NB4 (cell line): ENCODE measurements around the gene LMO2.

Source experiments
- DNase-seq: peaks from one replicate; pipeline ENCODE4 v3.0.0; 2010; ENCODE audit warnings: low read depth
- H3K4me3 ChIP-seq: one replicate; pipeline ENCODE4 v1.5.1; 2011; ENCODE audit warnings: mild to moderate bottlenecking, low read depth, low read length, moderate library complexity
- CTCF ChIP-seq: IDR thresholded peaks from one replicate; pipeline ENCODE4 v1.5.1; 2012; ENCODE audit warnings: low read depth, low read length
- MAX ChIP-seq: IDR thresholded peaks from 2 replicates; pipeline ENCODE4 v1.6.1; 2011; ENCODE audit warnings: low read depth, low read length
- MYC ChIP-seq: IDR thresholded peaks from 2 replicates; pipeline ENCODE4 v1.6.1; 2011; ENCODE audit warnings: low read depth, low read length
- POLR2A ChIP-seq: IDR thresholded peaks from 2 replicates; pipeline ENCODE4 v1.6.1; 2011; ENCODE audit warnings: mild to moderate bottlenecking; ENCODE audit not compliant: insufficient read length; ENCODE audit errors: extremely low read depth

The LMO2 gene

DNA sequence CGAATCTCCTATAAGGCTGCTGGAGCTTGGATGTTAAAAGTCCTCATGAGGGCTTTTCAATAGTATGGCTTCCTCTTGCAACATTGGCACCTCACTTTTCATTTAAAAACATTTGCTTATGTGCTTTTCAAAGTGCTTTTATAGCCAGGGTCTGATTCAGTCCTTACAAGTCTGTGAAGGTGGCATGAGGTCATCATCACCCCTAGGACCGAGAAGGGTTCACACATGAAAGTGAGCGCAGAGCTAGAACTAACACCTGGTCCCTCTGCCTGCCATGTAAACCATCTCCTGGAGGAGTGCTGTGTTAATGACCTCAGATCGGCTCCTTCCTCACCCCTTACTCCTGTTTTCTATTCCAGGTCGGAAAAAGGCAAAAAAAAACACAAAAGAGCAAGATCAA lies 12.2 kb upstream of the LMO2 start:
- no peak overlapping the region for H3K4me3 ChIP-seq
- TF ChIP-seq MYC, result no peak
- no peak for DNase-seq

- DNase-seq, result no peak
- TF ChIP-seq MAX (no peak), POLR2A (no peak), CTCF (no peak), MYC (no peak)
- no peak overlapping the region for H3K4me3 ChIP-seq
Observed at GRCh38 chr11:33900159-33900840, 8.4 kb upstream of the LMO2 start.

- TF ChIP-seq CTCF (no peak), MYC (no peak), POLR2A (no peak), MAX (no peak)
- no peak overlapping the region for H3K4me3 ChIP-seq
- no peak for DNase-seq
Observed at GRCh38 chr11:33899400-33900037, 7.6 kb upstream of the LMO2 start.

DNA sequence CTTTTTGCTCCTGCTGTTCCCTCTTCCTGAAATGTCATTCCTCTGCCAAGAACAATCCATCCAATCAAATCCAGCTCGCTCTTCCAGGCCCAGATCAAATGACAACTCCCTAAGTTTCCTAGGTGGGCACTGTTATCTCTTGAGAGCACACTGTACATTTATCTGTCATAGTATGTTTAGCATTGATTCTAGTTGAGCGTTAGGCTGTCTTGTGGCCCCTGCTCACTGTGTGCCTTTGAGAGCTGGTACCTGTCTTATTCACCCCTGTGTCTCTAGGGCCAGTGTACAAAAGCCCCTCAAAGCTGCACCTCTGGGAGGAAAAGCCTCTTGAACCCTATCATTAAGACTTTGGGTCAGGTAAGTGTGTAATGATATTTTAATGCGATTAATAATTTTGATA lies 7.1 kb upstream of the LMO2 start:
- no peak for TF ChIP-seq MYC
- no peak for TF ChIP-seq POLR2A
- no peak for TF ChIP-seq MAX
- no peak for TF ChIP-seq CTCF
- no peak overlapping the region for H3K4me3 ChIP-seq
- DNase-seq, result no peak

DNA sequence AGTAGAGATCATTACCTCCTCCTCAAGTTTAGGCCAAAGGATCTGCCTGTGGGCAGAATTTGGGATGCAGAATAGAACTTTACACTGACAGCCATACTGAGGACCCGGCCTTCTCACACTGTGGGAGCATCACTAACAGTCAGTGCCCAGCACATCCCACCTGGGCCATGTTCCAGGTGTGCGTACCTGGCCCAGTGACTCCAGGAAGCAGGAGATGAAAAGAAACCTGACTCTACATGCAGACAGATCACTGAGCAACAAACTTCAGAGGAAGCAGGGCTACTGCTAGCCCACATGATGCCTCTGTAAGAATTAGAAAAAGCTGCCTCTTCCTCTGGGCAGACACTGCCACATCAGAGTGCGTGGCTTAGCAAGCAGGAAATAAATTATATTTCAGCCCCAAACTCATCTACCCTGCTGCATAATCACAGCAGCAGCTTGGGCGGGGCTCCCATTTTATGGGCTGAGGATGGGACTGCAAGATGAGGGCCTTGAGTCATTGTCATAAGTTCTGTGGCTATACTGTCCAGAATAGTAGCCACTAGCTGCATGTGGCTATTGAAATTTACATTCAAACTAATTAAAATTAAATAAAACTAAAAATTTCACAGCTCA lies 6.0 kb upstream of the LMO2 start:
- TF ChIP-seq CTCF, result no peak
- no peak overlapping the region for H3K4me3 ChIP-seq
- peak; percentile 39 for DNase-seq

DNA sequence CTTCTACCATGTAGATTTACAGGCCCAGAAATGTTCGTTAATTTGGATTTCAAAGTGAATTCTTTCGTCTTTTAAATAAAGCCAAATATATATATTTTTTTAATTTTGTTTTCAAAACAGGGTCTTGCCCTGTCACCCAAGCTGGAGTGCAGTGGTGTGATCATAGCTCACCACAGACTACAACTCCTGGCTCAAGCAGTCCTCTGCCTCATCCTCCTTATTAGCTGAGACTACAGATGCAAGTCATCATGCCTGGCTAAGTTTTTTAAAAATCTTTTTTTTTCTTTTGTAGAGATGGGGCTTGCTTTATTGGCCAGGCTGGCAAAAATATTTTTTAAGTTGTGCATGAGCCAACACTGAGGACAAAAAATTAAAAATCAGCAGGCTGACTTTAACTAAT lies 5.0 kb upstream of the LMO2 start:
- no peak overlapping the region for H3K4me3 ChIP-seq
- DNase-seq, result no peak
- no peak for TF ChIP-seq MAX
- TF ChIP-seq POLR2A, result no peak
- no peak for TF ChIP-seq CTCF
- no peak for TF ChIP-seq MYC
